ENCODE measurements around the gene POLR3B. TPM values are rescaled to one million over a fixed set of nuclear protein-coding genes. Genes with fewer than 3 reads are reported as not detected.

POLR3B gene
- total RNA-seq, 1 experiment from 2014 or later: 10.7 TPM

DNA sequence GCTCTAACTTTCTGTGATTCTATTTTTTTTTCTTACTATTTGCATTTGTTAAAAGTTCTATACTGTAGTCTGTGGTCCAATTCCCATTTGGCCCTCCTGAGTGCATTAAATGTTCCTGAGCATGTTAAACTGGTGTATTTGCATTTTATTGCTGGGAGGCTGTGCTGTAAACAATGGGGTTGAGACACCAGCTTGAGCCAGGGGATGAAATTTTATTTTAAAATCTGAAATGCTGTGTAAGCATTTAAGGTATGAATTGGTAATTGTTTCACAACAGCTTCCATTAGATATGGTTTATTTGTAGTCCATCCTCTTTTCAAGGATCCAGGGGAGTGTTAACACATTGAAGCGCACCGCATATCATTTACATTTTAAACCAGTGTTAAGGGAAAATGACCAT is 135.3 kb downstream of the POLR3B start:
- TF ChIP-seq, protein P1, sequence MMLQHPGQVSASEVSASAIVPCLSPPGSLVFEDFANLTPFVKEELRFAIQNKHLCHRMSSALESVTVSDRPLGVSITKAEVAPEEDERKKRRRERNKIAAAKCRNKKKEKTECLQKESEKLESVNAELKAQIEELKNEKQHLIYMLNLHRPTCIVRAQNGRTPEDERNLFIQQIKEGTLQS (IDR thresholded peaks at IDR 0.05): no peak
- TF ChIP-seq POLR2A (IDR thresholded peaks at IDR 0.05; ENCODE audit: borderline replicate concordance, extremely low read depth, insufficient read depth, insufficient read length): no peak
- no peak for TF ChIP-seq ZNF274 (IDR thresholded peaks at IDR 0.05; ENCODE audit: low read depth, low read length)
- no peak for TF ChIP-seq ELF1 (IDR thresholded peaks at IDR 0.05; ENCODE audit: borderline replicate concordance, low read depth)
- no peak for TF ChIP-seq EGR1 (IDR thresholded peaks at IDR 0.05; ENCODE audit: low read depth)
- TF ChIP-seq RAD21 (IDR thresholded peaks at IDR 0.05; ENCODE audit: low read depth): no peak
- no peak for TF ChIP-seq SRF (IDR thresholded peaks at IDR 0.05; ENCODE audit: low read depth)
- no peak for TF ChIP-seq CBX3 (IDR thresholded peaks at IDR 0.05; ENCODE audit: low read depth)
- no peak for TF ChIP-seq TCF7L2 (IDR thresholded peaks at IDR 0.05; ENCODE audit: borderline replicate concordance, extremely low read depth, insufficient read depth, insufficient read length)
- TF ChIP-seq, protein P2, sequence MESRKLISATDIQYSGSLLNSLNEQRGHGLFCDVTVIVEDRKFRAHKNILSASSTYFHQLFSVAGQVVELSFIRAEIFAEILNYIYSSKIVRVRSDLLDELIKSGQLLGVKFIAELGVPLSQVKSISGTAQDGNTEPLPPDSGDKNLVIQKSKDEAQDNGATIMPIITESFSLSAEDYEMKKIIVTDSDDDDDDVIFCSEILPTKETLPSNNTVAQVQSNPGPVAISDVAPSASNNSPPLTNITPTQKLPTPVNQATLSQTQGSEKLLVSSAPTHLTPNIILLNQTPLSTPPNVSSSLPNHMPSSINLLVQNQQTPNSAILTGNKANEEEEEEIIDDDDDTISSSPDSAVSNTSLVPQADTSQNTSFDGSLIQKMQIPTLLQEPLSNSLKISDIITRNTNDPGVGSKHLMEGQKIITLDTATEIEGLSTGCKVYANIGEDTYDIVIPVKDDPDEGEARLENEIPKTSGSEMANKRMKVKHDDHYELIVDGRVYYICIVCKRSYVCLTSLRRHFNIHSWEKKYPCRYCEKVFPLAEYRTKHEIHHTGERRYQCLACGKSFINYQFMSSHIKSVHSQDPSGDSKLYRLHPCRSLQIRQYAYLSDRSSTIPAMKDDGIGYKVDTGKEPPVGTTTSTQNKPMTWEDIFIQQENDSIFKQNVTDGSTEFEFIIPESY (IDR thresholded peaks at IDR 0.05; ENCODE audit: extremely low read depth, insufficient replicate concordance, low read length): no peak
- no peak for TF ChIP-seq YY1 (IDR thresholded peaks at IDR 0.05; ENCODE audit: extremely low read depth, insufficient replicate concordance, low read depth, low read length)
- Histone ChIP-seq H3K4me2 (ENCODE audit: low read length) (no peak overlapping the region), H3K79me2 (ENCODE audit: insufficient read depth, low read length) (no peaks in the 10 kb centered on the region), H3K9ac (ENCODE audit: low read length) (no peak overlapping the region), H3K27ac (ENCODE audit: low read depth, low read length) (no peak overlapping the region), H3K9me2 (ENCODE audit: insufficient read depth) (no peaks in the 10 kb centered on the region), H3K9me3 (ENCODE audit: control insufficient read depth in 1 of 2, insufficient read depth in 1 of 2, low read depth in 1 of 2, low read length in 2 of 2) (no peaks in the 10 kb centered on the region), H4K20me1 (ENCODE audit: insufficient read depth) (no peaks in the 10 kb centered on the region), H3K36me3 (ENCODE audit: control insufficient read depth in 1 of 2, insufficient read depth in 2 of 2, low read length in 2 of 2) (no peaks in the 10 kb centered on the region), H3K4me3 (replicated peaks in 1 of 2; ENCODE audit: low read depth in 1 of 2, low read length in 2 of 2) (no peak overlapping the region), H3K4me1 (ENCODE audit: control insufficient read depth in 1 of 2, insufficient read depth in 2 of 2, low read length in 2 of 2) (no peaks in the 10 kb centered on the region), H2AFZ (ENCODE audit: low read depth, low read length, poor library complexity, severe bottlenecking) (no peak overlapping the region), H3K27me3 (ENCODE audit: insufficient read depth, low read length) (no peaks in the 10 kb centered on the region)
- ChIA-PET RAD21 (ENCODE audit: low non-redundant PET in 1 of 2, low total read pairs in 2 of 2, uncharacterized antibody in 2 of 2, unreplicated experiment in 2 of 2) (no interaction called here), POLR2A (no interaction called here), CTCF (no interaction called here)
- DNase-seq (ENCODE audit: low read depth, low spot score): no peak
- BruUV-seq (replicated peaks): no TSS peak
- intact Hi-C loops (cut with micrococcal nuclease): no loop called here
- no peak for ATAC-seq

Data from HCT116 (cell line).